ENCODE results near the gene RUNDC3A.

GRCh38 chr17:44263345-44263902 lies 45.0 kb upstream of the RUNDC3A start:
- TF ChIP-seq, protein P1, sequence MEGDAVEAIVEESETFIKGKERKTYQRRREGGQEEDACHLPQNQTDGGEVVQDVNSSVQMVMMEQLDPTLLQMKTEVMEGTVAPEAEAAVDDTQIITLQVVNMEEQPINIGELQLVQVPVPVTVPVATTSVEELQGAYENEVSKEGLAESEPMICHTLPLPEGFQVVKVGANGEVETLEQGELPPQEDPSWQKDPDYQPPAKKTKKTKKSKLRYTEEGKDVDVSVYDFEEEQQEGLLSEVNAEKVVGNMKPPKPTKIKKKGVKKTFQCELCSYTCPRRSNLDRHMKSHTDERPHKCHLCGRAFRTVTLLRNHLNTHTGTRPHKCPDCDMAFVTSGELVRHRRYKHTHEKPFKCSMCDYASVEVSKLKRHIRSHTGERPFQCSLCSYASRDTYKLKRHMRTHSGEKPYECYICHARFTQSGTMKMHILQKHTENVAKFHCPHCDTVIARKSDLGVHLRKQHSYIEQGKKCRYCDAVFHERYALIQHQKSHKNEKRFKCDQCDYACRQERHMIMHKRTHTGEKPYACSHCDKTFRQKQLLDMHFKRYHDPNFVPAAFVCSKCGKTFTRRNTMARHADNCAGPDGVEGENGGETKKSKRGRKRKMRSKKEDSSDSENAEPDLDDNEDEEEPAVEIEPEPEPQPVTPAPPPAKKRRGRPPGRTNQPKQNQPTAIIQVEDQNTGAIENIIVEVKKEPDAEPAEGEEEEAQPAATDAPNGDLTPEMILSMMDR (IDR thresholded peaks at IDR 0.05) = no peak
- no peak for TF ChIP-seq ZFX (IDR thresholded peaks at IDR 0.05; ENCODE audit: borderline replicate concordance)

Measured in 22Rv1 (cell line).